IMR-90 (cell line): ENCODE data around the gene AGTR1.

ENCODE experiments used
- BHLHE40 ChIP-seq: fragments of 150-350 bp; IDR thresholded peaks from 2 replicates; pipeline ENCODE4 v1.6.1; 2016; ENCODE audit warnings: mild to moderate bottlenecking, low read depth, low read length
- FOS ChIP-seq: fragments of 150-350 bp; IDR thresholded peaks from 2 replicates; pipeline ENCODE4 v1.6.1; 2016; ENCODE audit warnings: low read depth, low read length
- NFE2L2 ChIP-seq: fragments of 150-350 bp; IDR thresholded peaks from 2 replicates; pipeline ENCODE4 v1.6.1; 2016; ENCODE audit warnings: low read depth, mild to moderate bottlenecking, low read length
- POLR2A ChIP-seq: IDR thresholded peaks from 2 replicates; pipeline ENCODE4 v1.6.1; 2012; ENCODE audit warnings: mild to moderate bottlenecking, low read depth, low read length
- RAD21 ChIP-seq: IDR thresholded peaks from 2 replicates; pipeline ENCODE4 v1.6.1; 2012; ENCODE audit warnings: low read length, improper control_type of control experiment
- SMC3 ChIP-seq: fragments of 150-350 bp; IDR thresholded peaks from 2 replicates; pipeline ENCODE4 v1.6.1; 2016; ENCODE audit warnings: low read depth, mild to moderate bottlenecking, antibody characterized with exemption, low read length, moderate library complexity
- TF ChIP-seq, protein P1 (sequence below): conservative IDR thresholded peaks from 2 replicates; pipeline ENCODE4 v1.5.1; 2012; ENCODE audit warnings: mild to moderate bottlenecking, low read depth, low read length, improper control_type of control experiment
- TF ChIP-seq, protein P2 (sequence below): fragments of 150-350 bp; IDR thresholded peaks from 2 replicates; pipeline ENCODE4 v1.6.1; 2016; ENCODE audit warnings: low read depth, mild to moderate bottlenecking, low read length, moderate library complexity, borderline replicate concordance
- TF ChIP-seq, protein P3 (sequence below): fragments of 150-350 bp; IDR thresholded peaks from 2 replicates; pipeline ENCODE4 v1.6.1; 2017; ENCODE audit warnings: mild to moderate bottlenecking, antibody characterized with exemption, low read length, low read depth

DNA sequence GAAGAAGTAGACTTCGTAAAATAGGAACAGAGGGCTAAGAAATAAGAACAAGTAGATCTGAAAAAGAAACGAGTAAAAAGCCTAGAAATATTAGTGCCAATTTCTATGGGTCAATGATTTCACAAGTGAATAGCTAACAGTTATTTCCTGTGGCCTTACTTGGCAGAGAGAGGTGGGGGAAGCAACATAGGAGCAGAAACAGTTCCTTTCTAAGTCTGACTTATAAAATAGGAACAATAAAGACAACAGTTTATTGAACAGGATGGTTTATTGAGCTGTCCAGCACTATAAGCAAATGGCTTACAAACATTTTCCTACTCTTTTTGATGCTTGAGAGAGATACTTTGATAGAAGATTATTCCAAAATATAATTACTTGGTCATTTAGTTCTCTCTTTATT is 37.9 kb downstream of the AGTR1 start:
- TF ChIP-seq, protein P1, sequence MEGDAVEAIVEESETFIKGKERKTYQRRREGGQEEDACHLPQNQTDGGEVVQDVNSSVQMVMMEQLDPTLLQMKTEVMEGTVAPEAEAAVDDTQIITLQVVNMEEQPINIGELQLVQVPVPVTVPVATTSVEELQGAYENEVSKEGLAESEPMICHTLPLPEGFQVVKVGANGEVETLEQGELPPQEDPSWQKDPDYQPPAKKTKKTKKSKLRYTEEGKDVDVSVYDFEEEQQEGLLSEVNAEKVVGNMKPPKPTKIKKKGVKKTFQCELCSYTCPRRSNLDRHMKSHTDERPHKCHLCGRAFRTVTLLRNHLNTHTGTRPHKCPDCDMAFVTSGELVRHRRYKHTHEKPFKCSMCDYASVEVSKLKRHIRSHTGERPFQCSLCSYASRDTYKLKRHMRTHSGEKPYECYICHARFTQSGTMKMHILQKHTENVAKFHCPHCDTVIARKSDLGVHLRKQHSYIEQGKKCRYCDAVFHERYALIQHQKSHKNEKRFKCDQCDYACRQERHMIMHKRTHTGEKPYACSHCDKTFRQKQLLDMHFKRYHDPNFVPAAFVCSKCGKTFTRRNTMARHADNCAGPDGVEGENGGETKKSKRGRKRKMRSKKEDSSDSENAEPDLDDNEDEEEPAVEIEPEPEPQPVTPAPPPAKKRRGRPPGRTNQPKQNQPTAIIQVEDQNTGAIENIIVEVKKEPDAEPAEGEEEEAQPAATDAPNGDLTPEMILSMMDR, result no peak
- TF ChIP-seq SMC3, result no peak
- TF ChIP-seq, protein P2, sequence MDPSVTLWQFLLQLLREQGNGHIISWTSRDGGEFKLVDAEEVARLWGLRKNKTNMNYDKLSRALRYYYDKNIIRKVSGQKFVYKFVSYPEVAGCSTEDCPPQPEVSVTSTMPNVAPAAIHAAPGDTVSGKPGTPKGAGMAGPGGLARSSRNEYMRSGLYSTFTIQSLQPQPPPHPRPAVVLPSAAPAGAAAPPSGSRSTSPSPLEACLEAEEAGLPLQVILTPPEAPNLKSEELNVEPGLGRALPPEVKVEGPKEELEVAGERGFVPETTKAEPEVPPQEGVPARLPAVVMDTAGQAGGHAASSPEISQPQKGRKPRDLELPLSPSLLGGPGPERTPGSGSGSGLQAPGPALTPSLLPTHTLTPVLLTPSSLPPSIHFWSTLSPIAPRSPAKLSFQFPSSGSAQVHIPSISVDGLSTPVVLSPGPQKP, result no peak
- TF ChIP-seq POLR2A, result no peak
- TF ChIP-seq, protein P3, sequence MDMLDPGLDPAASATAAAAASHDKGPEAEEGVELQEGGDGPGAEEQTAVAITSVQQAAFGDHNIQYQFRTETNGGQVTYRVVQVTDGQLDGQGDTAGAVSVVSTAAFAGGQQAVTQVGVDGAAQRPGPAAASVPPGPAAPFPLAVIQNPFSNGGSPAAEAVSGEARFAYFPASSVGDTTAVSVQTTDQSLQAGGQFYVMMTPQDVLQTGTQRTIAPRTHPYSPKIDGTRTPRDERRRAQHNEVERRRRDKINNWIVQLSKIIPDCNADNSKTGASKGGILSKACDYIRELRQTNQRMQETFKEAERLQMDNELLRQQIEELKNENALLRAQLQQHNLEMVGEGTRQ, result no peak
- no peak for TF ChIP-seq FOS
- TF ChIP-seq NFE2L2, result no peak
- no peak for TF ChIP-seq RAD21
- no peak for TF ChIP-seq BHLHE40
